HepG2 (cell line): ENCODE measurements around the gene LYPD4. TPM values are rescaled to one million over a fixed set of nuclear protein-coding genes. Genes with fewer than 3 reads are reported as not detected.

Experiments
- ATAC-seq: fragments of 200-7000 bp; cut with Tn5 transposase; 3 replicates; pipeline ENCODE4 v1.9.1; 2020; ENCODE audit warnings: mild to moderate bottlenecking, moderate library complexity
- BruUV-seq: library from RNA; stranded (reverse); fragments of 400-500 nt; replicated peaks from 2 replicates; lab custom pipeline; 2021; lab: Mats Ljungman, UMichigan
- CTCF ChIA-PET: fragments of 300-600 bp; formaldehyde crosslinking; extraction: SDS; loops from one replicate; lab custom pipeline; 2021; ENCODE audit warnings: low total read pairs, inconsistent platforms, low intra/inter-chr PET ratio; lab: Yijun Ruan, JAX
- POLR2A ChIA-PET: fragments of 350-600 bp; sonication (Branson Sonifier 250); formaldehyde crosslinking; loops from one replicate; lab custom pipeline; 2020; ENCODE audit warnings: antibody characterized with exemption, inconsistent platforms; lab: Yijun Ruan, JAX
- DNase-seq: peaks from one replicate; pipeline ENCODE4 v3.0.0-alpha.2; 2015; ENCODE audit warnings: low spot score
- FAIRE-seq: peaks from 3 replicates; lab custom pipeline; 2011; peaks lifted over from hg19 to GRCh38; lab: Jason Lieb, UNC
- H2AFZ ChIP-seq: one replicate; pipeline ENCODE4 v1.6.1; 2011; ENCODE audit warnings: low read length, inconsistent platforms
- H3K27ac ChIP-seq: fragments of 300-600 bp; 3 replicates; pipeline ENCODE4 v1.8.0; 2011; ENCODE audit warnings: mixed run types, mild to moderate bottlenecking, mixed read lengths, low read length, inconsistent platforms; ENCODE audit not compliant: insufficient read depth; ENCODE audit errors: extremely low read length
- H3K27me3 ChIP-seq, 2 experiments: fragments of 200-600 bp in 1 of 2; 2 replicates in 1 of 2; 3 replicates in 1 of 2; pipeline versions ENCODE4 v1.6.0 to v1.8.0; 2011; ENCODE audit warnings: low read length in 2 of 2, mild to moderate bottlenecking in 2 of 2, moderate library complexity in 2 of 2, inconsistent platforms in 1 of 2; ENCODE audit not compliant: insufficient read depth in 2 of 2, control insufficient read depth in 1 of 2
- H3K36me3 ChIP-seq, 2 experiments: fragments of 200-600 bp in 1 of 2; replicated peaks in 1 of 2; 2 replicates in 1 of 2; 3 replicates in 1 of 2; pipeline versions ENCODE4 v1.5.1 to v1.8.0; 2011; ENCODE audit warnings: low read length in 2 of 2, inconsistent platforms in 1 of 2; ENCODE audit not compliant: insufficient read depth in 2 of 2, control insufficient read depth in 1 of 2
- H3K4me1 ChIP-seq: 2 replicates; pipeline ENCODE4 v1.5.1; 2012; ENCODE audit warnings: low read length, inconsistent platforms; ENCODE audit not compliant: insufficient read depth
- H3K4me2 ChIP-seq: 2 replicates; pipeline ENCODE4 v1.6.0; 2011; ENCODE audit warnings: low read depth, low read length, inconsistent platforms
- H3K4me3 ChIP-seq, 3 experiments: fragments of 200-600 bp in 1 of 3; sonication (generic), shearing (Covaris generic) in 1 of 3; replicated peaks in 1 of 3; 2 replicates each; pipeline ENCODE4 v1.5.1; 2011 to 2016; ENCODE audit warnings: low read length in 3 of 3, inconsistent platforms in 2 of 3, low read depth in 2 of 3, mild to moderate bottlenecking in 2 of 3, control low read depth in 1 of 3, mixed read lengths in 1 of 3; ENCODE audit not compliant: insufficient read depth in 1 of 3
- H3K79me2 ChIP-seq: one replicate; pipeline ENCODE4 v1.6.1; 2011; ENCODE audit warnings: low read length, inconsistent platforms; ENCODE audit not compliant: insufficient read depth
- H3K9ac ChIP-seq: 2 replicates; pipeline ENCODE4 v1.6.0; 2011; ENCODE audit warnings: mild to moderate bottlenecking, low read depth, low read length, inconsistent platforms; ENCODE audit not compliant: insufficient read depth
- H3K9me3 ChIP-seq: 2 replicates; pipeline ENCODE4 v1.5.1; 2012; ENCODE audit warnings: mild to moderate bottlenecking, low read length
- H4K20me1 ChIP-seq: 2 replicates; pipeline ENCODE4 v1.6.0; 2011; ENCODE audit warnings: inconsistent platforms, mild to moderate bottlenecking, low read length, moderate library complexity; ENCODE audit not compliant: insufficient read depth
- BRD4 ChIP-seq: sonication (generic); formaldehyde crosslinking; IDR thresholded peaks from 2 replicates; pipeline ENCODE4 v1.4.0; 2020; ENCODE audit warnings: missing genetic modification reagents
- FOXO4 ChIP-seq: sonication (generic); formaldehyde crosslinking; conservative IDR thresholded peaks from 2 replicates; pipeline ENCODE4 v1.8.1; 2023; ENCODE audit warnings: missing genetic modification reagents
- HNRNPH1 ChIP-seq: fragments of 200-400 bp; formaldehyde crosslinking; optimal IDR thresholded peaks from 2 replicates; pipeline ENCODE3; 2017; ENCODE audit warnings: mild to moderate bottlenecking, low read depth, low read length
- KMT2A ChIP-seq: sonication (generic); formaldehyde crosslinking; IDR thresholded peaks from 2 replicates; pipeline ENCODE4 v1.4.0; 2020; ENCODE audit warnings: missing genetic modification reagents
- NPAS2 ChIP-seq: sonication (generic); formaldehyde crosslinking; IDR thresholded peaks from 2 replicates; pipeline ENCODE4 v1.8.0; 2022; ENCODE audit warnings: mild to moderate bottlenecking, missing genetic modification reagents, borderline replicate concordance
- POLR2AphosphoS2 ChIP-seq: IDR thresholded peaks from 2 replicates; pipeline ENCODE4 v1.6.1; 2011; ENCODE audit warnings: low read depth, low read length, improper control_type of control experiment
- SOX6 ChIP-seq, 2 experiments: fragments of 450-650 bp in 1 of 2; sonication (generic) in 1 of 2; formaldehyde crosslinking in 1 of 2; IDR thresholded peaks; 2 replicates each; pipeline versions ENCODE4 v1.4.0 to v1.6.1; 2017 to 2020; ENCODE audit warnings: antibody characterized with exemption in 1 of 2, mild to moderate bottlenecking in 1 of 2, missing genetic modification reagents in 1 of 2
- TP53 ChIP-seq: sonication (generic); formaldehyde crosslinking; conservative IDR thresholded peaks from 2 replicates; pipeline ENCODE4 v1.4.0; 2020; ENCODE audit warnings: missing genetic modification reagents
- YEATS2 ChIP-seq: sonication (generic); formaldehyde crosslinking; IDR thresholded peaks from 2 replicates; pipeline ENCODE4 v1.4.0; 2020; ENCODE audit warnings: missing genetic modification reagents, borderline replicate concordance
- ZBTB33 ChIP-seq: sonication (generic); formaldehyde crosslinking; IDR thresholded peaks from 2 replicates; pipeline ENCODE4 v1.4.0; 2020; ENCODE audit warnings: missing genetic modification reagents
- ZC3H4 ChIP-seq: sonication (generic); formaldehyde crosslinking; IDR thresholded peaks from 2 replicates; pipeline ENCODE4 v1.4.0; 2020; ENCODE audit warnings: missing genetic modification reagents, borderline replicate concordance
- ZNF12 ChIP-seq: sonication (generic); formaldehyde crosslinking; IDR thresholded peaks from 2 replicates; pipeline ENCODE4 v1.5.0; 2020; ENCODE audit warnings: missing genetic modification reagents
- ZNF432 ChIP-seq: sonication (generic); formaldehyde crosslinking; IDR thresholded peaks from 2 replicates; pipeline ENCODE4 v1.5.0; 2020; ENCODE audit warnings: missing genetic modification reagents, mild to moderate bottlenecking, borderline replicate concordance
- ZNF567 ChIP-seq: sonication (generic); formaldehyde crosslinking; IDR thresholded peaks from 2 replicates; pipeline ENCODE4 v1.8.1; 2023; ENCODE audit warnings: mild to moderate bottlenecking, missing genetic modification reagents, borderline replicate concordance
- ZNF720 ChIP-seq: sonication (generic); formaldehyde crosslinking; IDR thresholded peaks from 2 replicates; pipeline ENCODE4 v1.4.0; 2020; ENCODE audit warnings: missing genetic modification reagents
- WGBS: methylation state at CpG from one replicate; pipeline ENCODE4 v1.1.6; 2017; ENCODE audit warnings: low lambda C conversion rate; 5-methylcytosine and 5-hydroxymethylcytosine counted together
- in situ Hi-C: cut with HindIII; loops from 2 replicates; pipeline ENCODE4 v1.10.0; 2017; ENCODE audit warnings: low pct_unique_long_range_greater_than_20kb; ENCODE audit not compliant: extremely low pct_ligation_motif_present
- intact Hi-C: fragments of 100-400 bp; cut with micrococcal nuclease; formaldehyde crosslinking; loops from one replicate; pipeline ENCODE4 v1.10.0; 2022; ENCODE audit not compliant: unreplicated experiment
- polyA plus RNA-seq, 8 experiments: library from polyadenylated mRNA; depleted of rRNA in 3 of 8; stranded (reverse) in 7 of 8; unstranded in 1 of 8; fragments of >200 nt; fragmentation: Illumina TruSeq in 4 of 8; extraction: Trizol in 4 of 8; gene quantifications; 2 replicates each; pipeline versions ENCODE4 v1.2.1 to v1.2.3, GENCODE V29; 2011 to 2016; ENCODE audit warnings: low read depth in 4 of 8, missing spikeins in 1 of 8, mixed read lengths in 1 of 8; ENCODE audit not compliant: insufficient read depth in 1 of 8
- total RNA-seq, 5 experiments: library from RNA; depleted of rRNA; stranded (reverse); fragments of >200 nt; fragmentation: Illumina TruSeq; extraction: Trizol; gene quantifications; 2 replicates each; pipeline ENCODE4 v1.2.3, GENCODE V29; 2016; ENCODE audit warnings: low read depth in 1 of 5
- TF ChIP-seq, protein P1 (sequence below): sonication (generic); formaldehyde crosslinking; IDR thresholded peaks from 2 replicates; pipeline ENCODE4 v1.8.1; 2023; ENCODE audit warnings: mild to moderate bottlenecking, missing genetic modification reagents
- TF ChIP-seq, protein P2 (sequence below): sonication (generic); formaldehyde crosslinking; IDR thresholded peaks from 2 replicates; pipeline ENCODE4 v1.4.0; 2020; ENCODE audit warnings: missing genetic modification reagents, mild to moderate bottlenecking, borderline replicate concordance
- TF ChIP-seq, protein P3 (sequence below): sonication (generic); formaldehyde crosslinking; IDR thresholded peaks from 2 replicates; pipeline ENCODE4 v1.4.0; 2020; ENCODE audit warnings: missing genetic modification reagents

LYPD4 gene
- total and polyA plus RNA-seq, 2 of the 13 experiments (the other 11 are each of a cell fraction or from before 2014, with no cell fraction given) = not detected

- FAIRE-seq (no peak), ATAC-seq (peak; percentile 1; the same call in 2 of the 3 replicates), DNase-seq (no peak)
- 90% methylated on average over 3 of the region's 3 CpGs for WGBS
- no TSS peak for BruUV-seq
- POLR2A ChIA-PET = interaction anchor here (0.6 to 6.9 kb wide), 3 partner anchors 11 to 87 kb away, joined by 3 to 72 read pairs (median 4); partner anchors contain the start of gene RPS19
- H3K36me3 ChIP-seq = peaks cover 17 to 55% of the 10 kb centered on the region in 2 experiments
- no peaks in the 10 kb centered on the region for H3K27me3 ChIP-seq
- no peak overlapping the region for H2AFZ ChIP-seq
- no peaks in the 10 kb centered on the region for H3K9me3 ChIP-seq
- intact Hi-C loops (no loop called here), in situ Hi-C loops (no loop called here)
- CTCF ChIA-PET = no interaction called here
- peaks cover 46% of the 10 kb centered on the region for H3K4me1 ChIP-seq
- peaks cover 16% of the 10 kb centered on the region for H3K79me2 ChIP-seq
- H4K20me1 ChIP-seq = peaks cover 68% of the 10 kb centered on the region
- H3K4me3 ChIP-seq = no peak overlapping the region
- peak overlapping the region; percentile 48 for H3K27ac ChIP-seq
- no peak overlapping the region for H3K9ac ChIP-seq
- no peak overlapping the region for H3K4me2 ChIP-seq
- no peak for TF ChIP-seq SOX6 (IDR thresholded peaks at IDR 0.05)
- TF ChIP-seq SOX6 (CRISPR knock-in tag; IDR thresholded peaks at IDR 0.05) = no peak
- TF ChIP-seq ZC3H4 (CRISPR knock-in tag) = no peak
- no peak for TF ChIP-seq NPAS2 (CRISPR knock-in tag)
- TF ChIP-seq, protein P1, sequence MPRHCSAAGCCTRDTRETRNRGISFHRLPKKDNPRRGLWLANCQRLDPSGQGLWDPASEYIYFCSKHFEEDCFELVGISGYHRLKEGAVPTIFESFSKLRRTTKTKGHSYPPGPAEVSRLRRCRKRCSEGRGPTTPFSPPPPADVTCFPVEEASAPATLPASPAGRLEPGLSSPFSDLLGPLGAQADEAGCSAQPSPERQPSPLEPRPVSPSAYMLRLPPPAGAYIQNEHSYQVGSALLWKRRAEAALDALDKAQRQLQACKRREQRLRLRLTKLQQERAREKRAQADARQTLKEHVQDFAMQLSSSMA (CRISPR knock-in tag) = no peak
- no peak for TF ChIP-seq YEATS2 (CRISPR knock-in tag)
- no peak for TF ChIP-seq BRD4 (CRISPR knock-in tag)
- TF ChIP-seq HNRNPH1 = no peak
- no peak for TF ChIP-seq ZNF432 (CRISPR knock-in tag)
- no peak for TF ChIP-seq ZNF12
- no peak for TF ChIP-seq ZNF720 (CRISPR knock-in tag)
- TF ChIP-seq ZBTB33 (CRISPR knock-in tag) = peak; percentile 93
- no peak for TF ChIP-seq FOXO4 (CRISPR knock-in tag)
- 0 out of 2 replicates have a peak, but pooled peaks have one; percentile 49 for TF ChIP-seq POLR2AphosphoS2
- TF ChIP-seq, protein P2, sequence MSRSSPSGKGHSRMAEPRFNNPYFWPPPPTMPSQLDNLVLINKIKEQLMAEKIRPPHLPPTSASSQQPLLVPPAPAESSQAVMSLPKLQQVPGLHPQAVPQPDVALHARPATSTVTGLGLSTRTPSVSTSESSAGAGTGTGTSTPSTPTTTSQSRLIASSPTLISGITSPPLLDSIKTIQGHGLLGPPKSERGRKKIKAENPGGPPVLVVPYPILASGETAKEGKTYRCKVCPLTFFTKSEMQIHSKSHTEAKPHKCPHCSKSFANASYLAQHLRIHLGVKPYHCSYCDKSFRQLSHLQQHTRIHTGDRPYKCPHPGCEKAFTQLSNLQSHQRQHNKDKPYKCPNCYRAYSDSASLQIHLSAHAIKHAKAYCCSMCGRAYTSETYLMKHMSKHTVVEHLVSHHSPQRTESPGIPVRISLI (CRISPR knock-in tag) = peak; percentile 81; the same call in 1 of the 2 replicates
- TF ChIP-seq, protein P3, sequence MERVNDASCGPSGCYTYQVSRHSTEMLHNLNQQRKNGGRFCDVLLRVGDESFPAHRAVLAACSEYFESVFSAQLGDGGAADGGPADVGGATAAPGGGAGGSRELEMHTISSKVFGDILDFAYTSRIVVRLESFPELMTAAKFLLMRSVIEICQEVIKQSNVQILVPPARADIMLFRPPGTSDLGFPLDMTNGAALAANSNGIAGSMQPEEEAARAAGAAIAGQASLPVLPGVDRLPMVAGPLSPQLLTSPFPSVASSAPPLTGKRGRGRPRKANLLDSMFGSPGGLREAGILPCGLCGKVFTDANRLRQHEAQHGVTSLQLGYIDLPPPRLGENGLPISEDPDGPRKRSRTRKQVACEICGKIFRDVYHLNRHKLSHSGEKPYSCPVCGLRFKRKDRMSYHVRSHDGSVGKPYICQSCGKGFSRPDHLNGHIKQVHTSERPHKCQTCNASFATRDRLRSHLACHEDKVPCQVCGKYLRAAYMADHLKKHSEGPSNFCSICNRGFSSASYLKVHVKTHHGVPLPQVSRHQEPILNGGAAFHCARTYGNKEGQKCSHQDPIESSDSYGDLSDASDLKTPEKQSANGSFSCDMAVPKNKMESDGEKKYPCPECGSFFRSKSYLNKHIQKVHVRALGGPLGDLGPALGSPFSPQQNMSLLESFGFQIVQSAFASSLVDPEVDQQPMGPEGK = no peak
- TF ChIP-seq ZNF567 (CRISPR knock-in tag) = no peak
- no peak for TF ChIP-seq KMT2A
- TF ChIP-seq TP53 = no peak
These were observed 26.0 kb upstream of the LYPD4 start for GRCh38 chr19:41870401-41870873.
